IMR-90 (cell line): ENCODE measurements around the gene RHBDF2. TPM values are rescaled to one million over a fixed set of nuclear protein-coding genes. Genes with fewer than 3 reads are reported as not detected.

Experiments used
- ATAC-seq: fragments of 200-7000 bp; cut with Tn5 transposase; 2 replicates; pipeline ENCODE4 v1.9.1; 2020; ENCODE audit warnings: low read depth, mild to moderate bottlenecking, moderate library complexity
- BruUV-seq: library from RNA; stranded (reverse); fragments of 400-500 nt; replicated peaks from 2 replicates; lab custom pipeline; 2021; lab: Mats Ljungman, UMichigan
- CTCF ChIA-PET: fragments of 300-600 bp; formaldehyde crosslinking; extraction: SDS; loops from one replicate; lab custom pipeline; 2021; ENCODE audit warnings: antibody characterized with exemption; lab: Yijun Ruan, JAX
- POLR2A ChIA-PET: fragments of 300-600 bp; sonication (Branson Sonifier 250); formaldehyde crosslinking; loops from one replicate; lab custom pipeline; 2022; ENCODE audit warnings: antibody characterized with exemption; ENCODE audit not compliant: unreplicated experiment; lab: Charles Lee
- DNase-seq: peaks from one replicate; pipeline ENCODE4 v3.0.0; 2013
- H2AFZ ChIP-seq: replicated peaks from 2 replicates; pipeline ENCODE3; 2013; ENCODE audit warnings: low read length, mild to moderate bottlenecking; ENCODE audit not compliant: poor library complexity
- H2AK5ac ChIP-seq: 2 replicates; pipeline ENCODE4 v1.6.1; 2013; ENCODE audit warnings: low read depth, low read length, inconsistent platforms
- H2AK9ac ChIP-seq: replicated peaks from 2 replicates; pipeline ENCODE3; 2013; ENCODE audit warnings: mild to moderate bottlenecking, low read depth, low read length, moderate library complexity; ENCODE audit not compliant: poor library complexity
- H2BK120ac ChIP-seq: 2 replicates; pipeline ENCODE4 v1.6.1; 2013; ENCODE audit warnings: low read depth, low read length, inconsistent platforms
- H2BK15ac ChIP-seq: 3 replicates; pipeline ENCODE4 v1.6.1; 2013; ENCODE audit warnings: low read depth, low read length, inconsistent platforms
- H2BK20ac ChIP-seq: 2 replicates; pipeline ENCODE4 v1.6.1; 2013; ENCODE audit warnings: low read depth, mild to moderate bottlenecking, inconsistent platforms, low read length, moderate library complexity
- H2BK5ac ChIP-seq: 2 replicates; pipeline ENCODE4 v1.6.1; 2013; ENCODE audit warnings: mild to moderate bottlenecking, low read depth, low read length, inconsistent platforms; ENCODE audit not compliant: poor library complexity, severe bottlenecking
- H3K14ac ChIP-seq: replicated peaks from 2 replicates; pipeline ENCODE4 v1.6.1; 2013; ENCODE audit warnings: low read depth, low read length, inconsistent platforms
- H3K18ac ChIP-seq: 2 replicates; pipeline ENCODE4 v1.6.1; 2013; ENCODE audit warnings: low read depth, low read length, control low read depth
- H3K23ac ChIP-seq: 2 replicates; pipeline ENCODE4 v1.6.1; 2013; ENCODE audit warnings: low read depth, low read length, inconsistent platforms
- H3K27ac ChIP-seq: 2 replicates; pipeline ENCODE4 v1.5.1; 2013; ENCODE audit warnings: mild to moderate bottlenecking, control low read depth, low read length; ENCODE audit not compliant: insufficient read depth
- H3K27me3 ChIP-seq: 2 replicates; pipeline ENCODE4 v1.6.1; 2013; ENCODE audit warnings: low read length; ENCODE audit not compliant: control insufficient read depth, insufficient read depth
- H3K36me3 ChIP-seq: 2 replicates; pipeline ENCODE4 v1.6.1; 2013; ENCODE audit warnings: low read length, mixed read lengths; ENCODE audit not compliant: control insufficient read depth, insufficient read depth
- H3K4ac ChIP-seq: 2 replicates; pipeline ENCODE4 v1.6.1; 2013; ENCODE audit warnings: low read depth, low read length, inconsistent platforms
- H3K4me1 ChIP-seq: 2 replicates; pipeline ENCODE4 v1.6.1; 2013; ENCODE audit warnings: low read length, mixed read lengths; ENCODE audit not compliant: control insufficient read depth, insufficient read depth
- H3K4me2 ChIP-seq: 2 replicates; pipeline ENCODE4 v1.6.1; 2013; ENCODE audit warnings: low read depth, mild to moderate bottlenecking, control low read depth, low read length, moderate library complexity
- H3K4me3 ChIP-seq: 2 replicates; pipeline ENCODE4 v1.5.1; 2013; ENCODE audit warnings: low read depth, mild to moderate bottlenecking, control low read depth, low read length, moderate library complexity; ENCODE audit not compliant: insufficient read depth
- H3K56ac ChIP-seq: 2 replicates; pipeline ENCODE4 v1.6.1; 2013; ENCODE audit warnings: low read length, inconsistent platforms; ENCODE audit not compliant: insufficient read depth; ENCODE audit errors: extremely low read depth
- H3K79me1 ChIP-seq, 2 experiments: 2 replicates each; pipeline ENCODE4 v1.6.1; 2013; ENCODE audit warnings: low read length in 2 of 2, inconsistent platforms in 1 of 2, low read depth in 1 of 2
- H3K9ac ChIP-seq: 2 replicates; pipeline ENCODE4 v1.6.1; 2013; ENCODE audit warnings: low read depth, low read length, control low read depth
- H3K9me1 ChIP-seq: 2 replicates; pipeline ENCODE4 v1.6.1; 2013; ENCODE audit warnings: low read length, inconsistent platforms; ENCODE audit not compliant: insufficient read depth
- H3K9me3 ChIP-seq: 2 replicates; pipeline ENCODE4 v1.6.1; 2013; ENCODE audit warnings: low read length; ENCODE audit not compliant: control insufficient read depth, insufficient read depth
- H4K20me1 ChIP-seq: 2 replicates; pipeline ENCODE4 v1.6.1; 2013; ENCODE audit warnings: low read length, inconsistent platforms; ENCODE audit not compliant: insufficient read depth
- H4K5ac ChIP-seq: 2 replicates; pipeline ENCODE4 v1.6.1; 2013; ENCODE audit warnings: mild to moderate bottlenecking, low read depth, low read length, control low read depth
- H4K8ac ChIP-seq, 2 experiments: 2 replicates each; pipeline ENCODE4 v1.6.1; 2013; ENCODE audit warnings: low read depth in 2 of 2, low read length in 2 of 2, control low read depth in 1 of 2, inconsistent platforms in 1 of 2
- H4K91ac ChIP-seq: 2 replicates; pipeline ENCODE4 v1.6.1; 2013; ENCODE audit warnings: low read depth, low read length, inconsistent platforms; ENCODE audit not compliant: insufficient read depth
- FOS ChIP-seq: fragments of 150-350 bp; IDR thresholded peaks from 2 replicates; pipeline ENCODE4 v1.6.1; 2016; ENCODE audit warnings: low read depth, low read length
- SMC3 ChIP-seq: fragments of 150-350 bp; IDR thresholded peaks from 2 replicates; pipeline ENCODE4 v1.6.1; 2016; ENCODE audit warnings: low read depth, mild to moderate bottlenecking, antibody characterized with exemption, low read length, moderate library complexity
- WGBS, 2 experiments: methylation state at CpG; one replicate each; pipeline versions ENCODE4 v1.1.5 to v1.1.7; 2013; ENCODE audit warnings: missing lambda C conversion rate in 2 of 2; ENCODE audit not compliant: insufficient read length in 1 of 2; ENCODE audit errors: extremely low coverage in 2 of 2; 5-methylcytosine and 5-hydroxymethylcytosine counted together
- dilution Hi-C: fragments of 300-500 bp; cut with HindIII; formaldehyde crosslinking; loops from one replicate; pipeline ENCODE4 v1.14.3; 2018; ENCODE audit warnings: low sequenced_read_pairs; ENCODE audit not compliant: unreplicated experiment
- in situ Hi-C: fragments of 300-500 bp; cut with MboI; formaldehyde crosslinking; loops from 3 replicates; pipeline ENCODE4 v1.14.3; 2019; ENCODE audit warnings: low sequenced_read_pairs, inconsistent platforms, mixed read lengths
- intact Hi-C: fragments of 100-400 bp; cut with micrococcal nuclease; formaldehyde crosslinking; loops from 2 replicates; pipeline ENCODE4 v1.10.0; 2022
- polyA plus RNA-seq, 3 experiments: library from polyadenylated mRNA; depleted of rRNA; stranded (reverse); fragments of >200 nt; gene quantifications; 2 replicates each; pipeline ENCODE4 v1.2.3, GENCODE V29; 2012; ENCODE audit warnings: low replicate concordance in 1 of 3
- total RNA-seq: library from RNA; depleted of rRNA; stranded (reverse); fragments of >200 nt; gene quantifications from 2 replicates; pipeline ENCODE4 v1.2.3, GENCODE V29; 2012

RHBDF2 gene
- total and polyA plus RNA-seq, 2 of the 4 experiments (the other 2 are of a cell fraction): 1.3 to 8.3 TPM

DNA sequence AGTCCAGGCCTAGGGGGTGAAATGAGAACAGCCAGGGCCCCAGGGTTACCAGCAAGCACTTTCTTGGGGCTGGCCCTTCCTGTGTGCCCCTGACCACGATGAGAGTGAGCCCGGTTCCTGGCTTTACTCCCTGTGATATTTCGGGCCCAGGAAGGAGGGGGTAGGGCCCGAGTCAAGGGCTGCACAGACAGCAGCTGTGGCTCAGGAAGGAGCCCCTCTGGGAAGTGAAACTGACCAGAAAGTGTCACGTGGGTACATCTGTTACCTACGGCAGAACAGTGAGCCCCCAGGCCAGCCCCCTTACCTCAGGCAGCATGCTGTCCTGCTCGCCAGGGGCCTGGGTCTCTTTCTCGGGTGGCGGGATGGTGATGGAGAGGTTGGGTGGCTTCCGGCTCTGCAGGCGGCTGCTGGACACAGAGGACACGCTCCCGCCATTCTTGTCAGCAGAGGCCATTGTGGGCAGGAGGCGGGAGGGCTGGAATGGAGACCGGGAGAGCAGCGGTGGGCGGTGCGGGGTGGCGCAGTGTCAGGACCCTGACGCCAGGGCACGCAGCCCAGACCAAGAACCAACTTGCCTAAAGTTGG is 20.1 kb downstream of the RHBDF2 start:
- no peak for DNase-seq
- Histone ChIP-seq H3K56ac (no peak overlapping the region), H3K36me3 (no peaks in the 10 kb centered on the region), H3K14ac (peak overlapping the region; percentile 22; the same call in 1 of the 2 replicates), H3K4me1 (peaks cover 4% of the 10 kb centered on the region), H2AK9ac (peak overlapping the region; percentile 72), H2BK120ac (no peak overlapping the region), H2BK20ac (no peak overlapping the region), H3K27ac (no peak overlapping the region), H3K9me1 (peaks cover 2% of the 10 kb centered on the region; the same call in 1 of the 2 replicates), H4K91ac (no peak overlapping the region), H3K79me1 (no peaks in the 10 kb centered on the region), H3K9me3 (no peaks in the 10 kb centered on the region), H2BK5ac (no peak overlapping the region), H3K4ac (no peak overlapping the region), H3K23ac (no peak overlapping the region), H4K8ac (0 out of 4 replicates have a peak overlapping the region, but pooled peaks of 1 of the 2 experiments have one; percentile 25), H3K18ac (no peak overlapping the region), H4K5ac (no peak overlapping the region), H4K20me1 (no peaks in the 10 kb centered on the region), H2BK15ac (no peak overlapping the region), H3K4me3 (no peak overlapping the region), H3K9ac (no peak overlapping the region), H3K27me3 (no peaks in the 10 kb centered on the region), H2AK5ac (no peak overlapping the region), H3K4me2 (no peak overlapping the region), H2AFZ (peak overlapping the region; percentile 68)
- in situ Hi-C loops (no loop called here), dilution Hi-C loops (no loop called here), intact Hi-C loops (no loop called here)
- WGBS, 2 experiments: 80% methylated on average over 5 of the region's 21 CpGs; no CpG with 5 or more reads in 1 of the 2 experiments
- BruUV-seq: no TSS peak
- ATAC-seq: peak; percentile 15
- TF ChIP-seq FOS: no peak
- TF ChIP-seq SMC3: no peak
- POLR2A ChIA-PET: no interaction called here
- CTCF ChIA-PET: no interaction called here
